Measurements from ENCODE around the gene INSRR. TPM values are rescaled to one million over a fixed set of nuclear protein-coding genes. Genes with fewer than 3 reads are reported as not detected.

INSRR gene
- total RNA-seq, 3 donors from 2014 or later, result 0.15 to 0.33 TPM; not detected in 1

DNA sequence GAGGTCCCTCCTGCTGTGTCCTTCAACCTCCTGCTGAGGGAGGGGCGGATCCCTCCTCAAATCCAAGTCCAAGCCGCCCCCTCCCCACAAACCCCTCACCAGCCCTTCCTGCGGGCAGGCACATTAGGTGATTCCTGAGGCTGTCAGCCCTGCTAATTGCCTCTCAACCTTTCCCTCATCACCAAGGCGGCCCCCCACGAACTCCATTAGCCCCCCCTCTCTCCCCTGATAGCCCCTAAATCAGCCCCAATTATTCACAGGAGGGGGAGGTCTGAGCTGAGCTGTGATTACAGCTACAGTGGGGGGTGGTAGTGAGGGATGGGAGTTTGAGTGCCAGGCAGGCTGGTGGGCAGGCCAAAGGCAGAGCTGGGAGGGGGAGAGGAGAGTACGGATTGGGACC is 28.8 kb upstream of the INSRR start:
- TF ChIP-seq POLR2A (IDR thresholded peaks at IDR 0.05) (no peak), POLR2AphosphoS5 (IDR thresholded peaks at IDR 0.05) (no peak)
- TF ChIP-seq, protein P1, sequence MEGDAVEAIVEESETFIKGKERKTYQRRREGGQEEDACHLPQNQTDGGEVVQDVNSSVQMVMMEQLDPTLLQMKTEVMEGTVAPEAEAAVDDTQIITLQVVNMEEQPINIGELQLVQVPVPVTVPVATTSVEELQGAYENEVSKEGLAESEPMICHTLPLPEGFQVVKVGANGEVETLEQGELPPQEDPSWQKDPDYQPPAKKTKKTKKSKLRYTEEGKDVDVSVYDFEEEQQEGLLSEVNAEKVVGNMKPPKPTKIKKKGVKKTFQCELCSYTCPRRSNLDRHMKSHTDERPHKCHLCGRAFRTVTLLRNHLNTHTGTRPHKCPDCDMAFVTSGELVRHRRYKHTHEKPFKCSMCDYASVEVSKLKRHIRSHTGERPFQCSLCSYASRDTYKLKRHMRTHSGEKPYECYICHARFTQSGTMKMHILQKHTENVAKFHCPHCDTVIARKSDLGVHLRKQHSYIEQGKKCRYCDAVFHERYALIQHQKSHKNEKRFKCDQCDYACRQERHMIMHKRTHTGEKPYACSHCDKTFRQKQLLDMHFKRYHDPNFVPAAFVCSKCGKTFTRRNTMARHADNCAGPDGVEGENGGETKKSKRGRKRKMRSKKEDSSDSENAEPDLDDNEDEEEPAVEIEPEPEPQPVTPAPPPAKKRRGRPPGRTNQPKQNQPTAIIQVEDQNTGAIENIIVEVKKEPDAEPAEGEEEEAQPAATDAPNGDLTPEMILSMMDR (IDR thresholded peaks at IDR 0.05), result no peak
- Histone ChIP-seq H3K27ac (no peak overlapping the region), H3K36me3 (no peaks in the 10 kb centered on the region), H3K4me1 (no peaks in the 10 kb centered on the region), H3K4me3 (no peak overlapping the region), H3K9me3 (no peaks in the 10 kb centered on the region), H3K27me3 (peaks cover 0 to 6% of the 10 kb centered on the region in 2 donors)
- DNase-seq (ENCODE audit: low spot score in 2 of 2), result no peak
- intact Hi-C loops (cut with DNase I; ENCODE audit: low total_unique reads), result no loop called here

DNA sequence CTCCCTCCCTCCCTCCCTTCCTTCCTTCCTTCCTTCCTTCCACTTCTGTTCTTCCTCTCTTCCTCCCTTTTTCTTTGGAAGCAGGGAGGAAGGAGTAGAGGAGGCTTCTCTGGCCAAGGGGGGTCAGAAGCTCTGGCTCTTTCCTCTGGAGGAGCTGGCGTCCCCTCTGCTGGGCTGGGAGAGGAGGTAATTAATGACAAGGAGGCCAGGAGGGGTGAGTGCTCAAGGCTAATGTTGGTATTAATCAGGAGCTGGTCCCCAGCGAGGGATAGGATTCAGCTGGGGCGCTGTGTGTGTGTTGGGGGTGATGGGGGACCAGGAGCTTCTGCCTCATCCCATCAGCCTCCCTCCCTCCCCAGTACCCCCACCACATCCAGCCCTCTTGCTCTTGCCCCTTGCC is 28.4 kb upstream of the INSRR start:
- Histone ChIP-seq H3K27ac (peak overlapping the region in 1 of 2 donors; percentile 77), H3K9me3 (no peaks in the 10 kb centered on the region), H3K4me1 (no peaks in the 10 kb centered on the region), H3K4me3 (no peak overlapping the region), H3K27me3 (peaks cover 0 to 6% of the 10 kb centered on the region in 2 donors), H3K36me3 (no peaks in the 10 kb centered on the region)
- intact Hi-C loops (cut with DNase I; ENCODE audit: low total_unique reads), result no loop called here
- TF ChIP-seq POLR2A (IDR thresholded peaks at IDR 0.05) (no peak), POLR2AphosphoS5 (IDR thresholded peaks at IDR 0.05) (no peak)
- TF ChIP-seq, protein P1 (IDR thresholded peaks at IDR 0.05), result no peak
- no peak for DNase-seq (ENCODE audit: low spot score in 2 of 2)

DNA sequence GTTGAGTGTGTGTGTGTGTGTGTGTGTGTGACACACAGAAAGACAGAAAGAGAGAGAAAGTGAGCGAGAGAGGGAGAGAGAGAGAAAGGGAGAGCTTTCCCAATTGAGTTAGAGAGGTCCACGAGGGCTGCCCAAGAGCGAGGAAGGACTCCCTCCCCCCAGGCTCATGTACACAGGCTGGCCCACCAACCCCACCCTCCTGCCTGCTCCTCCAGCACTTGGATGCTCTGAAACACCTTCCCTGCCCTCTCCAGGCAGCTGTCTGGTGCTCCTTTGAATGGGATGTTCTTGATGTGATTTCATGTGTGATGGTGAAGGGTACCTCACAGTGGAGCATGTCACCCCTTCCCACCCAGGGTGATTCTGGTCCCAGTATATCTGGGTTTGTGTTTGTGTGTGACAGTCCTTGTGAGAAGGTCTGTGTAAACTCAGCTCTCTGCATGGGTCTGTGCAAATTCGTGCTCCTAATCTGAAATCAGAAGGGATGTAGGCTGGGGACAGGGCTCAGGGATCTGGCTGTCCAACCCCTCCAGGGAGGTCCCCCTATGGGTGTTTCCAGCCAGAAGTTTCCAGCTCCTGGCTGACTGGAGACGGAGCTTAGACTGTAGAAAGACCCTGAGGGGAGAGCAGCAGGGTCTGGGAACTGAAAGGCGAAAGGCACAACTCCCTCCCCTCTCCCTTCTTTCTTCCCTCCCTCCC is 27.8 kb upstream of the INSRR start:
- Histone ChIP-seq H3K4me1 (no peaks in the 10 kb centered on the region), H3K36me3 (no peaks in the 10 kb centered on the region), H3K27ac (peak overlapping the region in 1 of 2 donors; percentile 77), H3K27me3 (peaks cover 0 to 6% of the 10 kb centered on the region in 2 donors), H3K9me3 (no peaks in the 10 kb centered on the region), H3K4me3 (no peak overlapping the region)
- intact Hi-C loops (cut with DNase I; ENCODE audit: low total_unique reads), result no loop called here
- no peak for DNase-seq (ENCODE audit: low spot score in 2 of 2)
- TF ChIP-seq, protein P1 (IDR thresholded peaks at IDR 0.05), result no peak
- no peak for TF ChIP-seq POLR2AphosphoS5 (IDR thresholded peaks at IDR 0.05)
- no peak for TF ChIP-seq POLR2A (IDR thresholded peaks at IDR 0.05)

DNA sequence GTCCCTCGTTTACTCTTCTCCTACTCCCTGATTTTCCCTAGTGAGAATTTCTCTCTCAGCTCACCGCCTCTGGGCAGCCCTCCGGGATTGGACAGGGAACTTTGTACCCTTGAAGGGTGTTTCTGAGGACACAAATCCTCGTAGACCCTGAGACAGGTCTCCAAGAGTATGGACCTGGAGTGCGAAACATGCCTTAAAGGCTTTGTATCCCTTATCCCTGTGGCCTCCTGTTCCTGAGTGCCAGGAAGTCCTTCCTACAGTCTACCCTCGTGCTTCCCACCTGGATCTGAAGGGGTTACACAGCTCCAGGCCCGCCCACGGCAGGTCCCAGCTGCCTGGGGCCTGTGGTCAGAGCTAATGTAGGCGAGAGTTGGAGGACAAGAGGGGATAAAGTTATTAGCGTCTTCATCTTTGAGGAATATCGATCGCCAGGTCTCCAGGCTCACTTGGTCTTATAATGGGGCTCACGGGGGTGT is 27.0 kb upstream of the INSRR start:
- peaks cover 0 to 6% of the 10 kb centered on the region in 2 donors for H3K27me3 ChIP-seq
- no peaks in the 10 kb centered on the region for H3K9me3 ChIP-seq
- intact Hi-C loops (cut with DNase I; ENCODE audit: low total_unique reads), result loop anchor here (1.0 kb wide), 1 partner anchor 37 kb away; no protein-coding TSS in a partner anchor
- H3K4me3 ChIP-seq, result no peak overlapping the region
- no peaks in the 10 kb centered on the region for H3K4me1 ChIP-seq
- no peaks in the 10 kb centered on the region for H3K36me3 ChIP-seq
- TF ChIP-seq POLR2A (IDR thresholded peaks at IDR 0.05) (no peak), POLR2AphosphoS5 (IDR thresholded peaks at IDR 0.05) (no peak)
- TF ChIP-seq, protein P1 (IDR thresholded peaks at IDR 0.05), result no peak
- DNase-seq (ENCODE audit: low spot score in 2 of 2), result no peak
- peak overlapping the region in 1 of 2 donors; percentile 77 for H3K27ac ChIP-seq

DNA sequence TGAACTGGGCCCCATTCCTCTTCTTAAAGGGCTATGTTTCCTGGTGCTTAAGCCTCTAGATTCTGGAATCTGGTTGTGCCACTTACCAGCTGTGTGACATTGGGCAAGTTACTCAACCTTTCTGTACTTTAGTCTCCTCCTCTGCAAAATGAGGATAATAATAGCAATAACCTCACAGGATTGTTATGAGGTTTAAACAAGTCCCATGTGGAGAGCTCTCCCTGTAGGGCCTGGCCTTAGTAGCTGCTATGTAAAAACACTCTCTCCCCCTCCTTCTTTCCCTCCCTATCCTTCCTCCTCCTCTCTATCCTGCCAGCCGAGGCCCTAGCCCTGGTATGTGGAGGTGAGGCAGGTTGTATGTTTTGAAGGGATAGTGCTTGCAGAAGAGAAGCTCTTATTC is 26.4 kb upstream of the INSRR start:
- DNase-seq (ENCODE audit: low spot score in 2 of 2), result no peak
- TF ChIP-seq POLR2A (IDR thresholded peaks at IDR 0.05) (no peak), POLR2AphosphoS5 (IDR thresholded peaks at IDR 0.05) (no peak)
- TF ChIP-seq, protein P1 (IDR thresholded peaks at IDR 0.05), result no peak
- H3K27me3 ChIP-seq, result peaks cover 0 to 6% of the 10 kb centered on the region in 2 donors
- intact Hi-C loops (cut with DNase I; ENCODE audit: low total_unique reads), result loop anchor here (1.0 kb wide), 1 partner anchor 36 kb away; no protein-coding TSS in a partner anchor
- no peaks in the 10 kb centered on the region for H3K9me3 ChIP-seq
- H3K4me1 ChIP-seq, result no peaks in the 10 kb centered on the region
- H3K27ac ChIP-seq, result peak overlapping the region in 1 of 2 donors; percentile 77
- H3K36me3 ChIP-seq, result no peaks in the 10 kb centered on the region
- no peak overlapping the region for H3K4me3 ChIP-seq
